NCI-H2081 treated with DMSO at 0.1 percent for 48 hours (cell line): ENCODE measurements around the gene KIAA0232.
"Not testable (repeated sequence)": the region's sequence is repeated elsewhere in the genome, so short reads cannot be mapped to it uniquely, and the experiment has no call there.

Source experiments
- DNase-seq: peaks from one replicate; lab custom pipeline; 2025; lab: John Stamatoyannopoulos, UW

The KIAA0232 gene

GRCh38 chr4:6812766-6813165 is 30.2 kb downstream of the KIAA0232 start:
- no peak for DNase-seq

GRCh38 chr4:6813725-6814124 is 31.2 kb downstream of the KIAA0232 start:
- DNase-seq = no peak

GRCh38 chr4:6815029-6815836 is 32.7 kb downstream of the KIAA0232 start:
- no peak for DNase-seq

GRCh38 chr4:6819295-6819694 is 36.8 kb downstream of the KIAA0232 start:
- no peak for DNase-seq

- DNase-seq = no peak
Observed at GRCh38 chr4:6820695-6821094, 38.2 kb downstream of the KIAA0232 start.

- no peak for DNase-seq
Observed at GRCh38 chr4:6824071-6824470, 41.5 kb downstream of the KIAA0232 start.

- no peak for DNase-seq
Observed at GRCh38 chr4:6824772-6825402, 42.4 kb downstream of the KIAA0232 start.

GRCh38 chr4:6825403-6825802 is 42.9 kb downstream of the KIAA0232 start:
- DNase-seq = no peak

- DNase-seq = no peak
Observed at GRCh38 chr4:6826781-6827508, 44.4 kb downstream of the KIAA0232 start.

- DNase-seq = no peak
Observed at GRCh38 chr4:6829086-6829485, 46.6 kb downstream of the KIAA0232 start.

- DNase-seq = no peak
Observed at GRCh38 chr4:6834867-6835266, 52.3 kb downstream of the KIAA0232 start.

GRCh38 chr4:6835616-6836015 is 53.1 kb downstream of the KIAA0232 start:
- DNase-seq = not testable (repeated sequence)

- DNase-seq = not testable (repeated sequence)
Observed at GRCh38 chr4:6837106-6837505, 54.6 kb downstream of the KIAA0232 start.

- DNase-seq = no peak
Observed at GRCh38 chr4:6839579-6839978, 57.1 kb downstream of the KIAA0232 start.

- DNase-seq = no peak
Observed at GRCh38 chr4:6840062-6840976, 57.8 kb downstream of the KIAA0232 start.

GRCh38 chr4:6845027-6845426 is 62.5 kb downstream of the KIAA0232 start:
- DNase-seq = no peak

- no peak for DNase-seq
Observed at GRCh38 chr4:6845574-6845973, 63.0 kb downstream of the KIAA0232 start.

GRCh38 chr4:6847178-6847577 is 64.7 kb downstream of the KIAA0232 start:
- no peak for DNase-seq

GRCh38 chr4:6848717-6849305 is 66.3 kb downstream of the KIAA0232 start:
- DNase-seq = no peak

- no peak for DNase-seq
Observed at GRCh38 chr4:6849691-6850090, 67.2 kb downstream of the KIAA0232 start.

GRCh38 chr4:6851431-6851830 is 68.9 kb downstream of the KIAA0232 start:
- DNase-seq = no peak
